Endothelial cell of umbilical vein (primary cell): Measurements from ENCODE around the gene CHN2. TPM values are rescaled to one million over a fixed set of nuclear protein-coding genes. Genes with fewer than 3 reads are reported as not detected.

Experiments used
- BruUV-seq: library from RNA; stranded (reverse); fragments of 400-500 nt; replicated peaks from 2 replicates; lab custom pipeline; 2021; lab: Mats Ljungman, UMichigan
- CTCF ChIA-PET: fragments of 300-600, 350-600 bp; sonication (Branson Sonifier 250); formaldehyde crosslinking; loops from one replicate; lab custom pipeline; 2021; ENCODE audit warnings: antibody characterized with exemption, inconsistent platforms; lab: Charles Lee
- POLR2A ChIA-PET: fragments of 300-600, 350-600 bp; sonication (Branson Sonifier 250); formaldehyde crosslinking; loops from one replicate; lab custom pipeline; 2021; ENCODE audit warnings: antibody characterized with exemption, inconsistent platforms; lab: Charles Lee
- DNase-seq: peaks from one replicate; pipeline ENCODE4 v3.0.0-alpha.2; 2011; ENCODE audit warnings: low read depth, low spot score
- FAIRE-seq: peaks from 2 replicates; lab custom pipeline; 2011; peaks lifted over from hg19 to GRCh38; lab: Jason Lieb, UNC
- H2AFZ ChIP-seq: 2 replicates; pipeline ENCODE4 v1.6.0; 2012; ENCODE audit warnings: low read depth, low read length, control low read depth, inconsistent platforms
- H3K27ac ChIP-seq: 2 replicates; pipeline ENCODE4 v1.5.1; 2011; ENCODE audit warnings: low read depth, mild to moderate bottlenecking, control low read depth, low read length, moderate library complexity; ENCODE audit not compliant: insufficient read depth
- H3K27me3 ChIP-seq, 2 experiments: 2 replicates each; pipeline versions ENCODE4 v1.6.0 to v1.6.1; 2011; ENCODE audit warnings: low read length in 2 of 2, mixed read lengths in 1 of 2; ENCODE audit not compliant: control insufficient read depth in 2 of 2, insufficient read depth in 2 of 2
- H3K36me3 ChIP-seq, 2 experiments: 2 replicates in 1 of 2; 3 replicates in 1 of 2; pipeline ENCODE4 v1.5.1; 2011; ENCODE audit warnings: low read length in 2 of 2, mild to moderate bottlenecking in 1 of 2, moderate library complexity in 1 of 2; ENCODE audit not compliant: control insufficient read depth in 2 of 2, insufficient read depth in 2 of 2; ENCODE audit errors: extremely low read depth in 1 of 2
- H3K4me1 ChIP-seq: 3 replicates; pipeline ENCODE4 v1.5.1; 2011; ENCODE audit warnings: mild to moderate bottlenecking, low read length; ENCODE audit not compliant: control insufficient read depth, insufficient read depth; ENCODE audit errors: extremely low read depth
- H3K4me2 ChIP-seq: 2 replicates; pipeline ENCODE4 v1.6.1; 2011; ENCODE audit warnings: low read length, control low read depth, mixed read lengths; ENCODE audit not compliant: insufficient read depth
- H3K4me3 ChIP-seq, 3 experiments: fragments of 200-600 bp in 1 of 3; sonication (generic), shearing (Covaris generic) in 1 of 3; replicated peaks in 1 of 3; 2 replicates each; pipeline ENCODE4 v1.5.1; 2011 to 2016; ENCODE audit warnings: control low read depth in 3 of 3, low read length in 3 of 3, mild to moderate bottlenecking in 2 of 3, inconsistent platforms in 1 of 3, low read depth in 1 of 3, moderate library complexity in 1 of 3; ENCODE audit not compliant: insufficient read depth in 1 of 3
- H3K79me2 ChIP-seq: 2 replicates; pipeline ENCODE4 v1.6.0; 2012; ENCODE audit warnings: low read length, inconsistent platforms; ENCODE audit not compliant: control insufficient read depth, insufficient read depth
- H3K9ac ChIP-seq: replicated peaks from 2 replicates; pipeline ENCODE3; 2011; ENCODE audit warnings: low read length, control low read depth; ENCODE audit not compliant: insufficient read depth; ENCODE audit errors: extremely low read depth
- H3K9me1 ChIP-seq: replicated peaks from 3 replicates; pipeline ENCODE4 v1.6.0; 2011; ENCODE audit warnings: mild to moderate bottlenecking, low read length; ENCODE audit not compliant: control insufficient read depth, insufficient read depth; ENCODE audit errors: extremely low read depth
- H3K9me3 ChIP-seq: replicated peaks from 2 replicates; pipeline ENCODE4 v1.5.1; 2012; ENCODE audit warnings: low read length, inconsistent platforms; ENCODE audit not compliant: control insufficient read depth, insufficient read depth
- H4K20me1 ChIP-seq: replicated peaks from 2 replicates; pipeline ENCODE3; 2011; ENCODE audit warnings: mild to moderate bottlenecking, low read length; ENCODE audit not compliant: control insufficient read depth, insufficient read depth; ENCODE audit errors: extremely low read depth
- EZH2 ChIP-seq: IDR thresholded peaks from 2 replicates; pipeline ENCODE4 v1.6.1; 2012; ENCODE audit warnings: borderline replicate concordance, low read depth, mild to moderate bottlenecking, moderate library complexity, low read length, inconsistent platforms; ENCODE audit not compliant: severe bottlenecking
- FOS ChIP-seq: IDR thresholded peaks from 2 replicates; pipeline ENCODE4 v1.6.1; 2011; ENCODE audit warnings: mild to moderate bottlenecking, low read length, moderate library complexity, borderline replicate concordance; ENCODE audit not compliant: insufficient read depth
- GATA2 ChIP-seq: IDR thresholded peaks from 2 replicates; pipeline ENCODE4 v1.7.0; 2011; ENCODE audit warnings: low read depth, mild to moderate bottlenecking, moderate library complexity, mixed read lengths, low read length; ENCODE audit not compliant: insufficient read length, insufficient read depth
- JUN ChIP-seq: IDR thresholded peaks from 2 replicates; pipeline ENCODE4 v1.6.1; 2011; ENCODE audit warnings: borderline replicate concordance, low read depth; ENCODE audit not compliant: insufficient read length, insufficient read depth
- MYC ChIP-seq: IDR thresholded peaks from one replicate; pipeline ENCODE4 v1.6.1; 2011; ENCODE audit warnings: mild to moderate bottlenecking, low read depth, low read length
- POLR2A ChIP-seq: IDR thresholded peaks from 2 replicates; pipeline ENCODE4 v1.6.1; 2012; ENCODE audit warnings: low read depth, mild to moderate bottlenecking, control low read depth, low read length
- POLR2AphosphoS5 ChIP-seq: IDR thresholded peaks from 2 replicates; pipeline ENCODE4 v1.6.1; 2012; ENCODE audit warnings: low read depth, mild to moderate bottlenecking, control low read depth, low read length, moderate library complexity; ENCODE audit not compliant: insufficient read depth
- dilution Hi-C: fragments of 300-500 bp; cut with MboI; formaldehyde crosslinking; loops from one replicate; pipeline ENCODE4 v1.15.0; 2019; ENCODE audit warnings: low sequenced_read_pairs; ENCODE audit not compliant: extremely low pct_ligation_motif_present
- intact Hi-C: fragments of 100-400 bp; cut with micrococcal nuclease; formaldehyde crosslinking; loops from one replicate; pipeline ENCODE4 v1.10.0; 2022
- polyA plus RNA-seq, 4 experiments: library from polyadenylated mRNA; depleted of rRNA in 3 of 4; stranded (reverse) in 3 of 4; unstranded in 1 of 4; fragments of >200 nt; gene quantifications; 2 replicates each; pipeline versions ENCODE4 v1.2.1 to v1.2.3, GENCODE V29; 2011 to 2012; ENCODE audit warnings: missing spikeins in 1 of 4
- total RNA-seq: library from RNA; stranded (reverse); gene quantifications from 2 replicates; pipeline ENCODE4 v1.2.3, GENCODE V29; 2021
- TF ChIP-seq, protein P1 (sequence below): IDR thresholded peaks from 2 replicates; pipeline ENCODE4 v1.6.1; 2011; ENCODE audit not compliant: insufficient read depth, insufficient read length
- TF ChIP-seq, protein P2 (sequence below), 2 donors: IDR thresholded peaks; 1 replicate in 1 of 2; 2 replicates in 1 of 2; pipeline ENCODE4 v1.5.1; 2011; ENCODE audit warnings: low read length in 2 of 2, mild to moderate bottlenecking in 2 of 2, moderate library complexity in 2 of 2, control low read depth in 1 of 2, inconsistent platforms in 1 of 2, low read depth in 1 of 2; ENCODE audit not compliant: insufficient read depth in 1 of 2; ENCODE audit errors: extremely low read depth in 1 of 2

The CHN2 gene
- total and polyA plus RNA-seq, 2 donors (not counting 3 experiments of a cell fraction or from before 2014, with no cell fraction given) = 1.4 to 5.0 TPM

DNA sequence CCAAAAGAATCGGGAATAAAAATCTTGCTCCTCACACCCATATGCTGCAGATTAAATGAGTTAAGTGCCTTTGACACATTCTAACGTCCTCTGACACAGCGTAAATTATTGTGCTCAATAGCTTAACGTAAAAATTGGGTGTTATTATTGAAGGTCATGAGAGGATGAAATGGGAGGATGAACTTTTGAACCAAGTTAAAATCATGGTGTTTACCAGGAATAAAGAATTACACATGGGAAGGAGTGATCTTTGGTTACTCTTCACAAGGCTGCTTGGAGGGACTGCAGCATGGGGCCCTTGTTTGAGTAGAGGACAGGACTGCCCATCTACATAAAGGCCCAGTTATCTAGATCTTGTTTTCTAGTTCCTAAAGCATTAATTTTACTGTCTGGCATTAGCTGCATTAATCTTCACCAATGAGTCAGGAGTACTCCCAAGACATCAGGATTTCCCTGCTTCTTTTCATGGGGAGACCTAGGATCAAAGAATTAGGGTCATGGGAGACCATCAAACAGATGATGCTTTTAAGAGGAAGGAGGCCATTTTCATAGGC is 284.2 kb downstream of the CHN2 start:
- H3K27me3 ChIP-seq = peaks cover 0 to 1% of the 10 kb centered on the region in 2 experiments
- no peak overlapping the region for H3K4me3 ChIP-seq
- H2AFZ ChIP-seq = no peak overlapping the region
- ChIA-PET POLR2A (no interaction called here), CTCF (interaction anchor here (1.9 kb wide), 1 partner anchor 8 kb away, joined by 4 read pairs; no protein-coding TSS in a partner anchor)
- no peaks in the 10 kb centered on the region for H3K9me1 ChIP-seq
- no peaks in the 10 kb centered on the region for H3K4me1 ChIP-seq
- TF ChIP-seq FOS (no peak), POLR2AphosphoS5 (no peak), EZH2 (no peak), MYC (no peak), GATA2 (no peak), JUN (no peak), POLR2A (no peak)
- TF ChIP-seq, protein P1, sequence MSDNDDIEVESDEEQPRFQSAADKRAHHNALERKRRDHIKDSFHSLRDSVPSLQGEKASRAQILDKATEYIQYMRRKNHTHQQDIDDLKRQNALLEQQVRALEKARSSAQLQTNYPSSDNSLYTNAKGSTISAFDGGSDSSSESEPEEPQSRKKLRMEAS = no peak
- TF ChIP-seq, protein P2, sequence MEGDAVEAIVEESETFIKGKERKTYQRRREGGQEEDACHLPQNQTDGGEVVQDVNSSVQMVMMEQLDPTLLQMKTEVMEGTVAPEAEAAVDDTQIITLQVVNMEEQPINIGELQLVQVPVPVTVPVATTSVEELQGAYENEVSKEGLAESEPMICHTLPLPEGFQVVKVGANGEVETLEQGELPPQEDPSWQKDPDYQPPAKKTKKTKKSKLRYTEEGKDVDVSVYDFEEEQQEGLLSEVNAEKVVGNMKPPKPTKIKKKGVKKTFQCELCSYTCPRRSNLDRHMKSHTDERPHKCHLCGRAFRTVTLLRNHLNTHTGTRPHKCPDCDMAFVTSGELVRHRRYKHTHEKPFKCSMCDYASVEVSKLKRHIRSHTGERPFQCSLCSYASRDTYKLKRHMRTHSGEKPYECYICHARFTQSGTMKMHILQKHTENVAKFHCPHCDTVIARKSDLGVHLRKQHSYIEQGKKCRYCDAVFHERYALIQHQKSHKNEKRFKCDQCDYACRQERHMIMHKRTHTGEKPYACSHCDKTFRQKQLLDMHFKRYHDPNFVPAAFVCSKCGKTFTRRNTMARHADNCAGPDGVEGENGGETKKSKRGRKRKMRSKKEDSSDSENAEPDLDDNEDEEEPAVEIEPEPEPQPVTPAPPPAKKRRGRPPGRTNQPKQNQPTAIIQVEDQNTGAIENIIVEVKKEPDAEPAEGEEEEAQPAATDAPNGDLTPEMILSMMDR (IDR thresholded peaks at IDR 0.05; ENCODE audit: extremely low read depth in 1 of 2, insufficient read depth in 1 of 2, low read depth in 1 of 2, low read length in 2 of 2) = no peak
- intact Hi-C loops (no loop called here), dilution Hi-C loops (no loop called here)
- H4K20me1 ChIP-seq = no peaks in the 10 kb centered on the region
- FAIRE-seq = no peak
- no peak overlapping the region for H3K9ac ChIP-seq
- DNase-seq = no peak
- H3K36me3 ChIP-seq = no peaks in the 10 kb centered on the region
- no peak overlapping the region for H3K4me2 ChIP-seq
- no peaks in the 10 kb centered on the region for H3K79me2 ChIP-seq
- BruUV-seq = no TSS peak
- H3K27ac ChIP-seq = no peak overlapping the region
- H3K9me3 ChIP-seq = no peaks in the 10 kb centered on the region
